HEK293T (cell line): Measurements from ENCODE around the gene SNX9.

ENCODE experiments used
- BHLHE40 ChIP-seq: fragments of 450-650 bp; IDR thresholded peaks from 2 replicates; pipeline ENCODE4 v1.6.1; 2016; ENCODE audit warnings: mild to moderate bottlenecking, moderate library complexity, borderline replicate concordance
- ELF4 ChIP-seq: fragments of 450-650 bp; IDR thresholded peaks from 2 replicates; pipeline ENCODE4 v1.6.1; 2017; ENCODE audit warnings: antibody characterized with exemption
- FOXK2 ChIP-seq: fragments of 450-650 bp; IDR thresholded peaks from 2 replicates; pipeline ENCODE4 v1.6.1; 2016; ENCODE audit warnings: mild to moderate bottlenecking
- FOXM1 ChIP-seq: fragments of 450-650 bp; IDR thresholded peaks from 2 replicates; pipeline ENCODE4 v1.6.1; 2017; ENCODE audit warnings: mild to moderate bottlenecking, borderline replicate concordance
- NFRKB ChIP-seq: fragments of 450-650 bp; IDR thresholded peaks from 2 replicates; pipeline ENCODE4 v1.6.1; 2016; ENCODE audit warnings: mild to moderate bottlenecking, moderate library complexity
- SP1 ChIP-seq: fragments of 450-650 bp; IDR thresholded peaks from 2 replicates; pipeline ENCODE4 v1.6.1; 2017
- SUZ12 ChIP-seq: fragments of 450-650 bp; IDR thresholded peaks from 2 replicates; pipeline ENCODE4 v1.6.1; 2016; ENCODE audit warnings: mild to moderate bottlenecking
- TARDBP ChIP-seq: fragments of 450-650 bp; IDR thresholded peaks from 2 replicates; pipeline ENCODE4 v1.6.1; 2016
- ZNF384 ChIP-seq: fragments of 450-650 bp; IDR thresholded peaks from 2 replicates; pipeline ENCODE4 v1.6.1; 2016

GRCh38 chr6:157921685-157922367 is 98.8 kb downstream of the SNX9 start:
- TF ChIP-seq FOXM1: no peak
- TF ChIP-seq ELF4: no peak
- no peak for TF ChIP-seq SP1
- TF ChIP-seq NFRKB: no peak
- TF ChIP-seq TARDBP: no peak
- TF ChIP-seq BHLHE40: no peak
- no peak for TF ChIP-seq ZNF384
- TF ChIP-seq FOXK2: no peak
- TF ChIP-seq SUZ12: no peak
